Nephron (organoid): ENCODE data around the gene HPCAL1.

ENCODE experiments used
- H3K27ac Mint-ChIP-seq, 3 experiments: 2 replicates each; pipeline ENCODE4 v1.8.0; 2020; ENCODE audit warnings: mixed read lengths in 3 of 3, mild to moderate bottlenecking in 2 of 3, moderate library complexity in 1 of 3
- H3K27me3 Mint-ChIP-seq: 2 replicates; pipeline ENCODE4 v1.8.0; 2021; ENCODE audit warnings: low read depth, mild to moderate bottlenecking, moderate library complexity, mixed read lengths
- H3K36me3 Mint-ChIP-seq: 2 replicates; pipeline ENCODE4 v1.8.0; 2020; ENCODE audit warnings: low read depth, mixed read lengths
- H3K4me1 Mint-ChIP-seq: 2 replicates; pipeline ENCODE4 v1.8.0; 2020; ENCODE audit warnings: mixed read lengths
- H3K4me3 Mint-ChIP-seq, 3 experiments: 2 replicates each; pipeline ENCODE4 v1.8.0; 2020; ENCODE audit warnings: mild to moderate bottlenecking in 3 of 3, mixed read lengths in 3 of 3, moderate library complexity in 2 of 3
- H3K9me3 Mint-ChIP-seq: 2 replicates; pipeline ENCODE4 v1.8.0; 2020; ENCODE audit warnings: mixed read lengths
- TF ChIP-seq, protein P1 (sequence below), 3 experiments: fragments of 200-600 bp; sonication (generic); IDR thresholded peaks; one replicate each; pipeline ENCODE4 v1.5.0; 2021; ENCODE audit warnings: antibody characterized with exemption in 3 of 3; ENCODE audit not compliant: unreplicated experiment in 3 of 3

HPCAL1 gene

DNA sequence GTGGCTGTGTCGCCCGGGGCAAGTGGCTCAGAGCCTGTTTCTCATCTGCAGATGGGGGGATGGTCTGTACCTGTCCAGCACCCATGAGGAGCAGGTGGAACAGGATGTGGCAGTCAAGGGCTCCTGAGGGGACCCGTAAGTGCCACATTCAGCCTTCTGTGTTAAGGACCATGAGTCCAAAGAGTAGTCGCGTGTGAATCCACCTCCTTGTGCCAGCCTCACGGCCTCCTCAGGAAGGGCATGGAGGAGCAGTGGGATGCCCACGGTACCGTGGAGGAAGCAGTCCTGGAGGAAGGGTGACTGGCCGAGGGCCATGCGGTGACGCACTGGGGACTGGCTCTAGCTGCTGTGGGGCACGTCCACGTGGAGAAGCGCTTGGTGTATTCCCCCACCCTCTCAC, 84.3 kb downstream of the HPCAL1 start:
- Mint-ChIP-seq H3K27me3 (peaks cover 20% of the 10 kb centered on the region), H3K4me1 (peaks cover 16% of the 10 kb centered on the region), H3K36me3 (no peaks in the 10 kb centered on the region), H3K27ac (no peak overlapping the region), H3K4me3 (no peak overlapping the region), H3K9me3 (no peaks in the 10 kb centered on the region)
- TF ChIP-seq, protein P1, sequence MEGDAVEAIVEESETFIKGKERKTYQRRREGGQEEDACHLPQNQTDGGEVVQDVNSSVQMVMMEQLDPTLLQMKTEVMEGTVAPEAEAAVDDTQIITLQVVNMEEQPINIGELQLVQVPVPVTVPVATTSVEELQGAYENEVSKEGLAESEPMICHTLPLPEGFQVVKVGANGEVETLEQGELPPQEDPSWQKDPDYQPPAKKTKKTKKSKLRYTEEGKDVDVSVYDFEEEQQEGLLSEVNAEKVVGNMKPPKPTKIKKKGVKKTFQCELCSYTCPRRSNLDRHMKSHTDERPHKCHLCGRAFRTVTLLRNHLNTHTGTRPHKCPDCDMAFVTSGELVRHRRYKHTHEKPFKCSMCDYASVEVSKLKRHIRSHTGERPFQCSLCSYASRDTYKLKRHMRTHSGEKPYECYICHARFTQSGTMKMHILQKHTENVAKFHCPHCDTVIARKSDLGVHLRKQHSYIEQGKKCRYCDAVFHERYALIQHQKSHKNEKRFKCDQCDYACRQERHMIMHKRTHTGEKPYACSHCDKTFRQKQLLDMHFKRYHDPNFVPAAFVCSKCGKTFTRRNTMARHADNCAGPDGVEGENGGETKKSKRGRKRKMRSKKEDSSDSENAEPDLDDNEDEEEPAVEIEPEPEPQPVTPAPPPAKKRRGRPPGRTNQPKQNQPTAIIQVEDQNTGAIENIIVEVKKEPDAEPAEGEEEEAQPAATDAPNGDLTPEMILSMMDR (IDR thresholded peaks at IDR 0.05; ENCODE audit: unreplicated experiment in 3 of 3): no peak

DNA sequence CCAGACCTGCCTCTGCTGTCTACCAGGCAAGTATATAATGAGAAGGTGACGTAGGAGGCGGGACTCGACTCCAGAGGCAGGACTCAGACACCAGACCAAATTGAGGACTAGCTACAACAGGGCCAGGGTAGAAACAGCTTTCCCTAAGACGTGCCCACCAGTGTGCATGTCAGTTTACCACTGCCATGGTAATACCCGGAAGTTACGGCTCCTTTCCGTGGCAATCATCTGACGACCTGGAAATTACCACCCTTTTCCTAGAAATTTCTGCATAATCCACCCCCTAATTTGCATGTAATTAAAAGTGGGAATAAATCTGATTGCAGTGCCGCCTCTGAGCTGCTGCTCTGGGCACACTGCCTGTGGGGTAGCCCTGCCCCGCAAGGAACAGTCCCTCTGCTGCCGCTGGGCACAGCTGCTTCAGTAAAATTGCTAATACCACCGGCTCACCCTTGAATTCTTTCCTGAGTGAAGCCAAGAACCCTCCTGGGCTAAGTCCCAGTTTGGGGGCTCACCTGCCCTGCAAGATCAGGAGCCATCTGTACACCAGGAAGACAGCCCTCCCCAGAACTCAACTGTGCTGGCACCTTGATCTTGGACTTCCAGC, 86.4 kb downstream of the HPCAL1 start:
- H3K9me3 Mint-ChIP-seq: no peaks in the 10 kb centered on the region
- H3K27ac Mint-ChIP-seq: no peak overlapping the region
- H3K4me1 Mint-ChIP-seq: peaks cover 14% of the 10 kb centered on the region
- TF ChIP-seq, protein P1 (IDR thresholded peaks at IDR 0.05; ENCODE audit: unreplicated experiment in 3 of 3): no peak
- H3K4me3 Mint-ChIP-seq: no peak overlapping the region
- no peaks in the 10 kb centered on the region for H3K36me3 Mint-ChIP-seq
- H3K27me3 Mint-ChIP-seq: peaks cover 11% of the 10 kb centered on the region

DNA sequence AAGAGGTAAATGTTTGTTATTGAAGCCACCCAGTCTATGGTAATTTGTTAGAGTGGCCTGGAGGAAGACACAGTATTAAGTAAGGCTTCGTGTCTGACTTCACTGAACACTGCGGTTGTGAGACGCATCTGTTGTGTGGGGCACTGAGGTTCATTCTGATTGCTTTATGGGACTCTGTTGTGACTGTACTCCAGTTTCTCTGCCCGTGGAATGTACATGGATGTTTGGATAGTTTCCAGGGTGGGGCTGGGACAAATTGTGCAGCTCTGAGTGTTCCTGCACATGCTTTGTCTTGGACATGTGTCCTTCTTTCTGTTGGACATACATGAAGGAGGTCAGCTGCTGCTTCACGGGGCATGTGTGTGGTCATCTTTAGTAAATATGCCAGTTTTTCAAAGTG, 86.9 kb downstream of the HPCAL1 start:
- H3K4me1 Mint-ChIP-seq: peaks cover 14% of the 10 kb centered on the region
- peaks cover 10% of the 10 kb centered on the region for H3K27me3 Mint-ChIP-seq
- no peak overlapping the region for H3K4me3 Mint-ChIP-seq
- no peaks in the 10 kb centered on the region for H3K9me3 Mint-ChIP-seq
- TF ChIP-seq, protein P1 (IDR thresholded peaks at IDR 0.05; ENCODE audit: unreplicated experiment in 3 of 3): no peak
- no peaks in the 10 kb centered on the region for H3K36me3 Mint-ChIP-seq
- no peak overlapping the region for H3K27ac Mint-ChIP-seq

DNA sequence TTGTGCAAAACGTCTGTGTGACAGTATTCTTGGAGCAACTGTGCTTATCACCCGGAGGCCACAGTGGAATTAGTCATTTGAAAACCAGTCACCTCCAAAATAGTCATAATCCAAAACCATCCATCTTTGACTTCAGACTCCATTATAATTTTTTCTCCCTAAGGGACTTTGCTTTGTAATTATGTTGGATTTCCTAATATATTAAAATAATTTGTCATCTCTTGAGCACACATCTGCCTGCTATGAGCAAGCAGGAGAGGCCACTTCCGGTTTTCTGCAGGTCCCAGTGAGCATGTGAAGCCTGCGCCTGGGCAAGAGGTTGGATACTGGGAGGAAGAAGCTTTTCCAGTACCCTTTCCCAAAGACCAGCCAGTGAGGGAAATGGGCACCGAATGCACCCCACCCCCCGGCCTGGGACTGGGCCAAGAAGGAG, 87.7 kb downstream of the HPCAL1 start:
- no peak overlapping the region for H3K27ac Mint-ChIP-seq
- H3K4me3 Mint-ChIP-seq: no peak overlapping the region
- no peaks in the 10 kb centered on the region for H3K36me3 Mint-ChIP-seq
- peaks cover 10% of the 10 kb centered on the region for H3K27me3 Mint-ChIP-seq
- no peaks in the 10 kb centered on the region for H3K9me3 Mint-ChIP-seq
- TF ChIP-seq, protein P1 (IDR thresholded peaks at IDR 0.05; ENCODE audit: unreplicated experiment in 3 of 3): no peak
- peaks cover 13% of the 10 kb centered on the region for H3K4me1 Mint-ChIP-seq

DNA sequence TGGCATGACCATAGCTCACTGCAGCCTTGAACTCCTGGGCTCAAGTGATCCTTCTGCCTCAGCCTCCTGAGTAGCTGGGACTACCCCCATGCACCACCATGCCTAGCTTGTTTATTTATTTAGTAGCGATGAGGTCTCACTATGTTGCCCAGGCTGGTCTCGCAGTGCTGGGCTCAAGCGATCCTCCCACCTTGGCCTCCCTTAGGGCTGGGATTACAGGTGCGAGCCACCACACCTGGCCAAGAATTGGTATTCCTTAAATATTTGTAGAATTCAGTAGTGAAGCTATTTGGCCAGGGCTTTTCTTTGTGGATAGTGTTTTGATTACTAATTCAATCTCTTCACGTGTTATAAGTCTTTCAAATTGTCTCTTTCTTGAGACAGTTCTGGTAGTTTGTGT, 89.4 kb downstream of the HPCAL1 start:
- Mint-ChIP-seq H3K36me3 (no peaks in the 10 kb centered on the region), H3K9me3 (no peaks in the 10 kb centered on the region), H3K4me3 (no peak overlapping the region), H3K27ac (no peak overlapping the region), H3K27me3 (peaks cover 6% of the 10 kb centered on the region), H3K4me1 (peaks cover 5% of the 10 kb centered on the region)
- TF ChIP-seq, protein P1 (IDR thresholded peaks at IDR 0.05; ENCODE audit: unreplicated experiment in 3 of 3): no peak

DNA sequence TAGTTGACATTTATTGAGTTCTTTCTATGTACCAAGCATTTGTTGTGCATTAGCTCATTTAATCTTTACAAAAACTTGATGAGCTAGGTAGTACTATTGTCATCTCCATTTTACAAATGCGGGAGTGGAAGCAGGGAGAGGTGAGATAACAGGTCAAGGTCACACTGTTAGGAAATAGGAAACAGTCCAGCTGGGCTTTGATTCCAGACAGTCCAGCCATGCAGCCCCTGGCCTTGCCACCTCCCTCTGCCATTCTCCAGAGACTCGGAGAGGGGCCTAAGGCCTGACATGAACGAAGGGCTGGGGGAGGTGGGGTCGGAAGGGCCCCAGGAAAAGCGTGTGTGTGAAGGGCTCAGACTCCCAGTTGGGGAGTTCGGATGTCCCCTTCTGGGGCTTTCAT, 89.8 kb downstream of the HPCAL1 start:
- Mint-ChIP-seq H3K27me3 (peaks cover 4% of the 10 kb centered on the region), H3K9me3 (no peaks in the 10 kb centered on the region)

More for the DNA sequence above, 89.8 kb downstream of the HPCAL1 start:
- Mint-ChIP-seq H3K27ac (no peak overlapping the region), H3K36me3 (no peaks in the 10 kb centered on the region), H3K4me1 (peaks cover 5% of the 10 kb centered on the region), H3K4me3 (no peak overlapping the region)
- TF ChIP-seq, protein P1 (IDR thresholded peaks at IDR 0.05; ENCODE audit: unreplicated experiment in 3 of 3): no peak
